PC-3 (cell line): ENCODE measurements around the gene FILIP1L.

Experiments used
- EZH2 ChIP-seq: fragments of 300-600 bp; sonication (generic); IDR thresholded peaks from one replicate; pipeline ENCODE4 v1.6.1; 2017; ENCODE audit warnings: antibody characterized with exemption, mild to moderate bottlenecking, low read length; ENCODE audit not compliant: unreplicated experiment
- TF ChIP-seq, protein P1 (sequence below): fragments of 300-600 bp; sonication (generic); conservative IDR thresholded peaks from 2 replicates; pipeline ENCODE4 v1.5.1; 2017; ENCODE audit warnings: antibody characterized with exemption, low read depth, mild to moderate bottlenecking, low read length

DNA sequence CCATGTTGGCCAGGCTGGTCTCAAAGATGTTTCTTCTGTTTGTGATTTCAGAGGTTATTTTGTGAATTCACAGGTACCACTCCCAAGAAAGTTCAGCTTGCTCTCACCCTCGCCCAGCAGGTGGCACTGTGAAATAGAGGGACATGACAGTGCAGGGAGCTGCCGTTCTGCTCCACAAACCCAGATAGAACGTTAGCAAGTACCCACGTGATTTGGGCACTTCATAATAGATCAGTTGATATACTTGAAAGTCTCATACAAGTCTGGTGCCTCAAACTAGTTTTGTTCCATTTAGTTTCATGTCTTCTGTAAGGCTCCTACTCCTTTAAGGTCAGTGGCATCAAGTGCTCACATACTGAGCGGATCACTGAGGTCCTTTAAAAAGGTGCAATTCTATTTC, 45.5 kb downstream of the FILIP1L start:
- TF ChIP-seq, protein P1, sequence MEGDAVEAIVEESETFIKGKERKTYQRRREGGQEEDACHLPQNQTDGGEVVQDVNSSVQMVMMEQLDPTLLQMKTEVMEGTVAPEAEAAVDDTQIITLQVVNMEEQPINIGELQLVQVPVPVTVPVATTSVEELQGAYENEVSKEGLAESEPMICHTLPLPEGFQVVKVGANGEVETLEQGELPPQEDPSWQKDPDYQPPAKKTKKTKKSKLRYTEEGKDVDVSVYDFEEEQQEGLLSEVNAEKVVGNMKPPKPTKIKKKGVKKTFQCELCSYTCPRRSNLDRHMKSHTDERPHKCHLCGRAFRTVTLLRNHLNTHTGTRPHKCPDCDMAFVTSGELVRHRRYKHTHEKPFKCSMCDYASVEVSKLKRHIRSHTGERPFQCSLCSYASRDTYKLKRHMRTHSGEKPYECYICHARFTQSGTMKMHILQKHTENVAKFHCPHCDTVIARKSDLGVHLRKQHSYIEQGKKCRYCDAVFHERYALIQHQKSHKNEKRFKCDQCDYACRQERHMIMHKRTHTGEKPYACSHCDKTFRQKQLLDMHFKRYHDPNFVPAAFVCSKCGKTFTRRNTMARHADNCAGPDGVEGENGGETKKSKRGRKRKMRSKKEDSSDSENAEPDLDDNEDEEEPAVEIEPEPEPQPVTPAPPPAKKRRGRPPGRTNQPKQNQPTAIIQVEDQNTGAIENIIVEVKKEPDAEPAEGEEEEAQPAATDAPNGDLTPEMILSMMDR: peak; percentile 94
- TF ChIP-seq EZH2: no peak
